Tibial nerve (tissue), 4 donors: Measurements from ENCODE around the gene KBTBD2.

Experiments
- EP300 ChIP-seq, 2 donors: sonication (generic); formaldehyde crosslinking; IDR thresholded peaks; one replicate each; pipeline ENCODE4 v1.6.1; 2017; ENCODE audit warnings: antibody characterized with exemption in 2 of 2, mild to moderate bottlenecking in 1 of 2
- POLR2A ChIP-seq, 2 donors: fragments of 450-650 bp; IDR thresholded peaks; one replicate each; pipeline ENCODE4 v1.6.1; 2017; ENCODE audit warnings: antibody characterized with exemption in 2 of 2, mild to moderate bottlenecking in 2 of 2, moderate library complexity in 2 of 2
- TF ChIP-seq, protein P1 (sequence below), 5 experiments: fragments of 200-600 bp in 3 of 5; fragments of 450-650 bp in 2 of 5; sonication (generic) in 3 of 5; IDR thresholded peaks; one replicate each; pipeline ENCODE4 v1.5.1; 2016 to 2019; ENCODE audit warnings: antibody characterized with exemption in 5 of 5, mild to moderate bottlenecking in 3 of 5, moderate library complexity in 2 of 5

DNA sequence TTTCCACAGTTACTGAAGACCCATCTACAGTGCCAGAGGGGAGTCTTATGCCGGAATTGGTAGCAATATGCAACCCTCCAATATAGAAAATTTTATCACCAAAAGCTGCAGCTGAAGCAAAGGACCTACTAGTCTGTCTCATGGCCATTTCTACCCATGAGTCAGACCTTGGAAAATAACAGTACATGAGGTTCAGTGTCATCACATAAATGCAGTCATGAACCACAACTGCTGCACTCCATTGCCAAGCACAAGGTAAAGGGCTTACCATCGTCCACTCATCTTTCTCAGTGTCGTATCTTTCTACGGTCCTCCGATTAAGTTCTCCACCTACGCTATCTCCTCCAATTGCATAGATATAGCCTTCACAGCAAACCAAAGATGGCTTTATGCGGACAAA is 21.8 kb downstream of the KBTBD2 start:
- TF ChIP-seq, protein P1, sequence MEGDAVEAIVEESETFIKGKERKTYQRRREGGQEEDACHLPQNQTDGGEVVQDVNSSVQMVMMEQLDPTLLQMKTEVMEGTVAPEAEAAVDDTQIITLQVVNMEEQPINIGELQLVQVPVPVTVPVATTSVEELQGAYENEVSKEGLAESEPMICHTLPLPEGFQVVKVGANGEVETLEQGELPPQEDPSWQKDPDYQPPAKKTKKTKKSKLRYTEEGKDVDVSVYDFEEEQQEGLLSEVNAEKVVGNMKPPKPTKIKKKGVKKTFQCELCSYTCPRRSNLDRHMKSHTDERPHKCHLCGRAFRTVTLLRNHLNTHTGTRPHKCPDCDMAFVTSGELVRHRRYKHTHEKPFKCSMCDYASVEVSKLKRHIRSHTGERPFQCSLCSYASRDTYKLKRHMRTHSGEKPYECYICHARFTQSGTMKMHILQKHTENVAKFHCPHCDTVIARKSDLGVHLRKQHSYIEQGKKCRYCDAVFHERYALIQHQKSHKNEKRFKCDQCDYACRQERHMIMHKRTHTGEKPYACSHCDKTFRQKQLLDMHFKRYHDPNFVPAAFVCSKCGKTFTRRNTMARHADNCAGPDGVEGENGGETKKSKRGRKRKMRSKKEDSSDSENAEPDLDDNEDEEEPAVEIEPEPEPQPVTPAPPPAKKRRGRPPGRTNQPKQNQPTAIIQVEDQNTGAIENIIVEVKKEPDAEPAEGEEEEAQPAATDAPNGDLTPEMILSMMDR (IDR thresholded peaks at IDR 0.05), result no peak
- TF ChIP-seq POLR2A (IDR thresholded peaks at IDR 0.05) (no peak), EP300 (IDR thresholded peaks at IDR 0.05) (no peak)
